Ishikawa (cell line): ENCODE measurements around the gene CRELD2.

Experiments used
- CEBPB ChIP-seq: IDR thresholded peaks from 2 replicates; pipeline ENCODE4 v1.6.1; 2012
- CREB1 ChIP-seq: IDR thresholded peaks from 2 replicates; pipeline ENCODE4 v1.6.1; 2012; ENCODE audit warnings: low read depth
- EGR1 ChIP-seq: IDR thresholded peaks from 2 replicates; pipeline ENCODE4 v1.6.1; 2012
- EP300 ChIP-seq: IDR thresholded peaks from 2 replicates; pipeline ENCODE4 v1.6.1; 2012; ENCODE audit warnings: borderline replicate concordance
- FOXM1 ChIP-seq: IDR thresholded peaks from 2 replicates; pipeline ENCODE4 v1.6.1; 2012; ENCODE audit warnings: low read depth, borderline replicate concordance
- NFIC ChIP-seq: IDR thresholded peaks from 2 replicates; pipeline ENCODE4 v1.6.1; 2012
- RAD21 ChIP-seq: IDR thresholded peaks from 2 replicates; pipeline ENCODE4 v1.6.1; 2012; ENCODE audit warnings: low read depth
- TAF1 ChIP-seq: IDR thresholded peaks from 2 replicates; pipeline ENCODE4 v1.6.1; 2012; ENCODE audit warnings: low read depth, mild to moderate bottlenecking
- TCF12 ChIP-seq: IDR thresholded peaks from 2 replicates; pipeline ENCODE4 v1.6.1; 2012; ENCODE audit warnings: low read depth
- TEAD4 ChIP-seq: IDR thresholded peaks from 2 replicates; pipeline ENCODE4 v1.6.1; 2012
- YY1 ChIP-seq: IDR thresholded peaks from 2 replicates; pipeline ENCODE4 v1.6.1; 2012; ENCODE audit warnings: low read depth
- ZBTB7A ChIP-seq: IDR thresholded peaks from 2 replicates; pipeline ENCODE4 v1.6.1; 2012; ENCODE audit warnings: low read depth
- TF ChIP-seq, protein P1 (sequence below): IDR thresholded peaks from 2 replicates; pipeline ENCODE4 v1.6.1; 2012
- TF ChIP-seq, protein P2 (sequence below): IDR thresholded peaks from 2 replicates; pipeline ENCODE4 v1.6.1; 2012; ENCODE audit warnings: low read depth, mild to moderate bottlenecking
- TF ChIP-seq, protein P3 (sequence below): IDR thresholded peaks from 2 replicates; pipeline ENCODE4 v1.6.1; 2012

Gene CRELD2

DNA sequence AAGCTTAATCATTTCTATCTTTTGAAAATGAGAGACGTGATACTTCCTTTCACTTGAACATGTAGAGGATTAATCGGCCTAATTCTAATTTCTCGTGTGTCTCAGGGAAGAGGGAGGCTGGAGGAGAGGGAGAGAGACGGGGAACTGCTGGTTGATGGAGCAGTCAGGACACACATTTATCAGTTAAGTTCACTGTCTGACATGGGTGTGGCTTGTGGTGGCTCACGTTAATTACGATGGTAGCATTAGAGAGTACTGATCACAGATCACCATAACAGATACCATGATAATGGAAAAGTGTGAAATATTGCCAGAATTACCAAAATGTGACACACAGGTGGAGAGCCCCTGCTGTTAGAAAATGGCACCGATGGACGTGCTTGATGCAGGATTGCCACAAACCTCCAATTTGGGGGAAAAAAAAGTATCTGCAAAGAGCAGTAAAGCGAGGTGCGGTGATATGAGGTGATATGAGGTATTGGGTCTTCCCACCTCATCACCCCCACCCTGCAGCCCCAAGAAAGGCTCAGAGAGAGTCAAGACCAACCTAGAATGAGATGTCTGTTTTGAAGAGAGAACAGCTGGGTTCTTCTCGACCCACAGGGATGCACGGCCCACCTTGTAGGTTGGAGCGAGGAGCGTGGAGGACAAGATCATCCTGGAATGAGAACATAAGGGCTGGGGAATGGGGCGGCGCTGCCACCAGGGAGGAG, 45.0 kb upstream of the CRELD2 start:
- TF ChIP-seq YY1 (no peak), TAF1 (no peak), NFIC (no peak), TEAD4 (no peak), CREB1 (no peak), FOXM1 (no peak), EP300 (no peak)
- TF ChIP-seq, protein P1, sequence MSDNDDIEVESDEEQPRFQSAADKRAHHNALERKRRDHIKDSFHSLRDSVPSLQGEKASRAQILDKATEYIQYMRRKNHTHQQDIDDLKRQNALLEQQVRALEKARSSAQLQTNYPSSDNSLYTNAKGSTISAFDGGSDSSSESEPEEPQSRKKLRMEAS, result no peak
- TF ChIP-seq, protein P2, sequence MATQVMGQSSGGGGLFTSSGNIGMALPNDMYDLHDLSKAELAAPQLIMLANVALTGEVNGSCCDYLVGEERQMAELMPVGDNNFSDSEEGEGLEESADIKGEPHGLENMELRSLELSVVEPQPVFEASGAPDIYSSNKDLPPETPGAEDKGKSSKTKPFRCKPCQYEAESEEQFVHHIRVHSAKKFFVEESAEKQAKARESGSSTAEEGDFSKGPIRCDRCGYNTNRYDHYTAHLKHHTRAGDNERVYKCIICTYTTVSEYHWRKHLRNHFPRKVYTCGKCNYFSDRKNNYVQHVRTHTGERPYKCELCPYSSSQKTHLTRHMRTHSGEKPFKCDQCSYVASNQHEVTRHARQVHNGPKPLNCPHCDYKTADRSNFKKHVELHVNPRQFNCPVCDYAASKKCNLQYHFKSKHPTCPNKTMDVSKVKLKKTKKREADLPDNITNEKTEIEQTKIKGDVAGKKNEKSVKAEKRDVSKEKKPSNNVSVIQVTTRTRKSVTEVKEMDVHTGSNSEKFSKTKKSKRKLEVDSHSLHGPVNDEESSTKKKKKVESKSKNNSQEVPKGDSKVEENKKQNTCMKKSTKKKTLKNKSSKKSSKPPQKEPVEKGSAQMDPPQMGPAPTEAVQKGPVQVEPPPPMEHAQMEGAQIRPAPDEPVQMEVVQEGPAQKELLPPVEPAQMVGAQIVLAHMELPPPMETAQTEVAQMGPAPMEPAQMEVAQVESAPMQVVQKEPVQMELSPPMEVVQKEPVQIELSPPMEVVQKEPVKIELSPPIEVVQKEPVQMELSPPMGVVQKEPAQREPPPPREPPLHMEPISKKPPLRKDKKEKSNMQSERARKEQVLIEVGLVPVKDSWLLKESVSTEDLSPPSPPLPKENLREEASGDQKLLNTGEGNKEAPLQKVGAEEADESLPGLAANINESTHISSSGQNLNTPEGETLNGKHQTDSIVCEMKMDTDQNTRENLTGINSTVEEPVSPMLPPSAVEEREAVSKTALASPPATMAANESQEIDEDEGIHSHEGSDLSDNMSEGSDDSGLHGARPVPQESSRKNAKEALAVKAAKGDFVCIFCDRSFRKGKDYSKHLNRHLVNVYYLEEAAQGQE, result no peak

DNA sequence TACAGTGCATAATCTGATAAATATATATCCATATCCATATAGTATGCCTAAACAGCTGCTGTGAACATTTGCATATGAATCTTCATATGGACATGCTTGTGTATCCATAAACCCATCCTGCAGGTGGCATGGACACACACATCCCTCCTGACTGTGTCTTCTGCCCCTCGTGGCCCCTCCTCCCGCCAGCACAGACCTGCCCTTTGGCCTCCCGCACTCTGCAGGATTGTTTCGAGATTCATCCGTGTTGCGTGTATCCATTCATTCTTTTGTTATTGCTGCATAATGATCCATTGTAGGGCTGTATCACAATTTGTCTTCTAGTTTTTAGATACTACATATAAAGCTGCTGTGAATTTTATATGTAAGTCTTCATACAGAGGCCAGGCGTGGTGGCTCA, 40.8 kb upstream of the CRELD2 start:
- TF ChIP-seq, protein P1, result no peak
- TF ChIP-seq CEBPB, result no peak
- TF ChIP-seq, protein P2, result no peak
- no peak for TF ChIP-seq CREB1
- TF ChIP-seq NFIC, result no peak
- TF ChIP-seq EGR1, result no peak
- TF ChIP-seq RAD21, result no peak
- no peak for TF ChIP-seq FOXM1
- no peak for TF ChIP-seq EP300
- TF ChIP-seq TAF1, result no peak

DNA sequence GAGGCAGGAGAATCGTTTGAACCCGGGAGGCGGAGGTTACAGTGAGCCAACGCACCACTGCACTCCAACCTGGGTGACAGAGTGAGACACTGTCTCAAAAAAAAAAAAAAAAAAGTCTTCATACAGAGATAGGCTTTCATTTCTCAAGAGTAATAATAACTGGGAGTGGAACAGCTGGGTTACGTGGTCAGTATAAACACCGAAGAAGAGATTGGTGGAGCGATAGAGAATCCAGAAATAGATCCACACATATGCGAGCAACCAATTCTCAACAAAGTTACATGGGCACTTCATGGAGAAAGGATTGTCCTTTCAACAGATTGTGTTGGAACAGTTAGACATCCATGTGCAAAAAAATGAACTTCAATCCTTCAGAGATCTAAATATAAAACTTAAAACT, 40.2 kb upstream of the CRELD2 start:
- TF ChIP-seq RAD21 (no peak), TAF1 (no peak), FOXM1 (no peak), TCF12 (no peak), ZBTB7A (no peak), TEAD4 (no peak), CEBPB (no peak), EP300 (no peak)
- TF ChIP-seq, protein P1, result no peak
- TF ChIP-seq, protein P2, result no peak
- TF ChIP-seq, protein P3, sequence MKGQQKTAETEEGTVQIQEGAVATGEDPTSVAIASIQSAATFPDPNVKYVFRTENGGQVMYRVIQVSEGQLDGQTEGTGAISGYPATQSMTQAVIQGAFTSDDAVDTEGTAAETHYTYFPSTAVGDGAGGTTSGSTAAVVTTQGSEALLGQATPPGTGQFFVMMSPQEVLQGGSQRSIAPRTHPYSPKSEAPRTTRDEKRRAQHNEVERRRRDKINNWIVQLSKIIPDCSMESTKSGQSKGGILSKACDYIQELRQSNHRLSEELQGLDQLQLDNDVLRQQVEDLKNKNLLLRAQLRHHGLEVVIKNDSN, result no peak

DNA sequence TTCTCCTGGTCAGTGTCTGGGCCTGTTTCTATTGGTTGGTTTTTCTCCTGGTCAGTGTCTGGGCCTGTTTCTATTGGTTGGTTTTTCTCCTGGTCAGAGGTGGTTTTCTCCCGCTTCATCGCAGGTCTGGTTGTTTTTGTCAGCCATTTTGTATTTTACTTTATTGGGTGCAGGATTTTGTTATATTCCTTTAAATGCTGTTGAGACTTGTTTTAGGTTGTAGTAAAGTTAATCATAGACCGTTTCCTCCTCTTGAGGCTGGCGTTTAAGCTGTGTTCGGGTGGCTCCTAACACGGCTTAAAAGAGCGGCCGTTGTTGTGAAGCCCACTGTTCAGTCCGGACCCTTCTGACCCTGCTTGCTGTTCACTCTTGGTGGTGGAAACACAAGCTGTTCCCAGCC, 38.6 kb upstream of the CRELD2 start:
- TF ChIP-seq NFIC, result no peak
- no peak for TF ChIP-seq RAD21
- TF ChIP-seq, protein P3, result no peak
- no peak for TF ChIP-seq CEBPB
- no peak for TF ChIP-seq TEAD4
- no peak for TF ChIP-seq FOXM1
- TF ChIP-seq TCF12, result no peak
- TF ChIP-seq TAF1, result no peak
- TF ChIP-seq EGR1, result no peak
- TF ChIP-seq, protein P2, result no peak
- TF ChIP-seq, protein P1, result no peak
